T follicular helper cell (primary cell): Measurements from ENCODE around the gene GPC5.

Experiments
- DNase-seq: peaks from one replicate; pipeline ENCODE4 v3.0.0-alpha.2; 2020; ENCODE audit warnings: low read depth

The GPC5 gene

DNA sequence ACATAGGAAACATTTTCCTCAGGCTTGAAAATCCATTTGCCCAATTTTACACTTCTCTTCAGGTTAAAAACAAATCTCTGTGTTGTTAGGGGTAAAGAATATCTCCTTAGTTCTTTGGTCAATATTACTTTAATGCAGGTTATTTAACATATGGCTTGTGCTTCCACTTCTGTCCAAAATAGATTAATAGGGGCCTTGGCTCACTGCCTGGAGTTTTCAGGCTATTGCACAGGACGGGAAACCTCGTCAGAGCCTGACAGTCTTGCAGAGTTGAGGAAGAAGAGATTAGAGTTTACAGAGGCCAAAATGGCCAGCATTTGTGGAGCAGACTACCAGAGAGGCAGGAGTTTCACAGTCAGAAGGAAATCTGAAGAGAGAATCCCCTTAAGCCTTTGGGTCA lies 964.3 kb downstream of the GPC5 start:
- DNase-seq, result no peak

GRCh38 chr13:92365904-92366303 lies 967.5 kb downstream of the GPC5 start:
- no peak for DNase-seq

DNA sequence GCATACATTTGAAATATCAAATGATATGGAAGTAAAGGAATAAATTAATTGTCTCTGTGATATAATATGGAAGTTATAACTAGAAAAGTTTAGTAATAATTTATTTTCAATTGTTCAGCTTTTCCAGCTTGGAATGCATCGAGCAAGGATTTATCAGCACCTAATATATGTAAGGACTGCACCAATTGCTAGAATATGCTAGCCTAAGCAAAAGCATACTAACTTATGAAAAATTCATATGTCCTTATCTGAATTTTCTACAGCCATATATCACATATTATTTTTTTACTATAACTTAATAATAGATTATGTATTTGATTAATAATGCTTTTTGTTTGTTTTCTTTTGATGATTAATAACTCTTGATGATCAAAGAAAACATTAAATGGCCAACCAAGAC lies 979.0 kb downstream of the GPC5 start:
- no peak for DNase-seq

- no peak for DNase-seq
Observed at GRCh38 chr13:92379371-92379770, 981.0 kb downstream of the GPC5 start.

GRCh38 chr13:92384410-92384809 lies 986.0 kb downstream of the GPC5 start:
- no peak for DNase-seq

- DNase-seq, result no peak
Observed at GRCh38 chr13:92387245-92387644, 988.8 kb downstream of the GPC5 start.

- no peak for DNase-seq
Observed at GRCh38 chr13:92390217-92390616, 991.8 kb downstream of the GPC5 start.

DNA sequence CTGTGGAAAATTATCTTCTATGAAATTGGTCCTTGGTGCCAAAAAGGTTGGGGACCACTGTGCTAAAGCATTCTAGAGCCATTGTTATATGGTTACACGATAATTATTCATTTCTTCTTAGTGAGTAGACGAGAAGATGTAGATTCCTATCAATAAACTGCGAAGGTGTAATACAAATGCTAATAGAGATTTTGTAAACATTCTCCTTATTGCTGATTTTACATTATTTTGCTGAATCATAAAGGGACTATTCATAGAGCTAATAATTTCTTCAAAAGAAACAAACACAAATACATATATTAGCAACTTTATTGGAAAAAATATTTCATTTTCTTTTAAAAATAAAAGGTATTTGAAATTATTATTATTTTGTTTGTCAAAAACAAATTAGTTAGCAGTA lies 1005.2 kb downstream of the GPC5 start:
- no peak for DNase-seq

GRCh38 chr13:92407858-92408257 lies 1009.4 kb downstream of the GPC5 start:
- no peak for DNase-seq

DNA sequence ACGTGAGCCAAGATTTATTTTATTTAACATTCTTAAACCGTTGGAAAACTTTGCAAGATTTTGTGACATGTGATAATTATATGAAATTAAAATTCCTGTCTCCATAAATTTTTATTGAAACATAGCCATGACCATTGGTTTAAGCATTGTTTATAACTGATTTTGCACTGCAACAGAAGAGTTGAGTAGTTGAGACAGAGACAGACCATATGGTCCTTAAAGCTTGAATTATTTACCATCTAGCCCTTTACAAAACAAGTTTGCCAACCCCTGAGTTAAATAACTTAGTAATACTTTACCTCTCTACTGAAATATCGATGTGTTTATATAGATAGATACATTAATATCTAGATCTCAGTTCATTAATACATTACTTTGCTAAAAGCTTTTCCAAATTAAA lies 1014.1 kb downstream of the GPC5 start:
- DNase-seq, result no peak

DNA sequence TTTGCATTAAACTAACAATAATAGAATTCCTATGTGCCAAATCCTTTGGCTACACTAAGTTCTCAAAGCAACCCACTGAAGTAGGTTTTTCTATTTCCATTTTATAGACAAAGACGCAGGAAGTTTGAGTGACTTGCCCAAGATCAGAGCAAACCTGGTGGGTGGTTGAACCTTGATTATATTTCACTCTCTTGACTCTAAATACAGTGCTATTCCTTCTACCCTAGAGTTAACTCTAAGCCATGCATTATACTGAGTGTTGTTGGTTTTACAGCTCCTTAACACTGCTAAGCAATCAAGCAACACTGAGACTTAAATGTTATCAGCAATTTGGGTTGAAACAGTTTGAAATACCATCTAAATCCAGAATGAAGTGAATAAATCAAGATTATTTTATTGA lies 1014.6 kb downstream of the GPC5 start:
- DNase-seq, result no peak

DNA sequence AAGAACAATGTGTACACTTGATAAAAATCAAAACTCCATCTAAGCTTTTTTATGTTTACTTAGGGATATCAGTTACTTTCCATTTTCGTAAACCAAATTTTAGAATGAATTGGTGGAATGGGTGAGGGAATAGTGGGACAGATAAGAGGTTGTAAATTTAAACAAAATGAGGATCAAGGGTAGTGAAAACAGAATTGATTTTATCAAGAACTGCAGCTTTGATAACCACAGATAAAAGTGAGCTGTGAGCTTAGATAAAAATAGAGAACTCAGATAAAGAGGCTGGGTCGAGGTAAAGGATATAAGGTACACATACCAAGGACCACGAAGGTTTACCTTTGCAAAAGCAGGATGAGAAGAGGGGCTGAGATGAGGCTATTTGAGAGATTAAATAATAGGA lies 1015.0 kb downstream of the GPC5 start:
- DNase-seq, result no peak

- DNase-seq, result no peak
Observed at GRCh38 chr13:92414851-92415250, 1016.4 kb downstream of the GPC5 start.

DNA sequence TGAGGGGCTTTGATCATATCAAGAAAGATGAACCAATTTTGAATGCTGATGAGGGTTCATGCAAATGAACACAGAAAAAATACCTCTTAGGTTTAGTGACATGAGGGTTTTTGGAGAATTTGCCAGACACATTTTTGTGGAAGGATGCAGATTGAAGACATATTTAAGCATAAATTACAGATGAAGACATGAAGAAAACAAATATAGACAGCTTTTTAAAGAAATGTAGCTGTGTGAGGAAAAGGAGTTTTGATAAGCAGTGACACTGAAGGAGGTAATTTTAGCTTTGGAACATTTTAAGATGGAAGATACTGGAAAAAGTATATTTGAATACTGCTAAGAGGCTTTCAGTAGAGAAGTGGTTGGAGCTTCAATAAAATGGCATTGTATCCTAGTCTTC lies 1017.4 kb downstream of the GPC5 start:
- DNase-seq, result no peak

DNA sequence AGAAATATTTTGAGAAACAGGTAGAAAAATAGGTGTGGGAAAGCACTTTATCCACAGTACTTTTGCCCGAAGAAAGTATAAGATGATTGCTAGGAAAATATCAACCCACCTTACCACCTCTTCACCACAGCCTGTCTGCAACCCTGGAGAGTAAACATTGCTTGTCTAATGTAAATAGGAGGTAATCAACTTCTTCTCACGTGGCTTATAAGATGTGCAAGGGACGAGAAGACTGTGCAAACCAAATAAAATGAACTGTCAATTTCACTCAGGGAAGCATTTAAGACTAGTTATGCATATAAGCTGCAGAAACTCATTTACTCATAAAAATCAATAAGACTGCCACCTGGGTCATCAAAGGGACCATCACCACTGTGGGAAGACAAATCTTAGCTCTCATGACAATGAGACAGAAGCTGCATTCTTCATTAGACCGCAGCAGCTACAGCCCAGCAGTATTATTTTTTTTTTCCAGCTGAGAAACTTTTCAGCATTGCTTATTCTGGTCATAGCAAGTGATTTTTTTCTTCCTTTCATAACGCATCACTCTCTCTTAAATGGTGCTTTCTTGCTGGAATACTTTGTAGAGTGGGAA lies 1020.5 kb downstream of the GPC5 start:
- DNase-seq, result no peak

GRCh38 chr13:92429231-92429630 lies 1030.8 kb downstream of the GPC5 start:
- no peak for DNase-seq

GRCh38 chr13:92433386-92433785 lies 1035.0 kb downstream of the GPC5 start:
- no peak for DNase-seq

GRCh38 chr13:92433963-92434362 lies 1035.5 kb downstream of the GPC5 start:
- DNase-seq, result no peak

GRCh38 chr13:92436924-92437323 lies 1038.5 kb downstream of the GPC5 start:
- no peak for DNase-seq

- DNase-seq, result no peak
Observed at GRCh38 chr13:92444244-92444643, 1045.8 kb downstream of the GPC5 start.

DNA sequence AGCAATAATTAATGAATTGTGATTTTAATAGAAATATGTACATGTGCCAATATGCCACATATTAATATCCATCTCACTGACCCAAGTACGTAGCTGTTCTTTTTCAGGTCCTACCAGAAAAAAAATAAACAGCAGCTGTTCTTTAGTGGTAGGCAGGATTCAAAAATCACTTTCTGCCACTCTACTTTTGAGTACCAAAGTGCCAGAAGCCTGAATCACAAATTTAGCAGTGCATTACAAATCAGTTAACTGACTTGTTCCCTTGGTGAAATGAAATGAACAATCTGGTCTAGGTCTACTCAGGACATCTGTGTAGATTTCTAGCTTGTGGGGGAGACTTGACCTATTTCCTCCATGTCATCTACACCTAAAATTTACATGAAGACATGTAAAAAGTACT lies 1052.6 kb downstream of the GPC5 start:
- no peak for DNase-seq

DNA sequence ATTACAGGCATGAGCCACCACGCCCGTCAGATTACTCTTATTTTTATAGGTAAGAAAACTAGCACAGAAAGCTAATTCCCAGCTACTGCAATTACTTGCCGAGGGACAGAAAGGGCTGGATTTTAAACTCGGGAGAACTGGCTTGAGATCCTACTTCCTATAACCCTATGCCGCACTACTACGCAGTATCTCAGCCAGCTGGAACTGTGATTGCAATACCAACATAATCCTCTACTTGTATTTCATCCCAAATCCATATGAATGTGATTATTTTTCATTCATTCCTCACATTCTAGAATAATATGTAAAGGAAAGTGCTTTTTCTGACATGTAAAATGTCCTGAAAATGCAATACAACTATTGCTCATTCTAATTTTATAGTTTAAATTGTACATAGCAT lies 1054.4 kb downstream of the GPC5 start:
- no peak for DNase-seq

- DNase-seq, result no peak
Observed at GRCh38 chr13:92459306-92459705, 1060.9 kb downstream of the GPC5 start.

DNA sequence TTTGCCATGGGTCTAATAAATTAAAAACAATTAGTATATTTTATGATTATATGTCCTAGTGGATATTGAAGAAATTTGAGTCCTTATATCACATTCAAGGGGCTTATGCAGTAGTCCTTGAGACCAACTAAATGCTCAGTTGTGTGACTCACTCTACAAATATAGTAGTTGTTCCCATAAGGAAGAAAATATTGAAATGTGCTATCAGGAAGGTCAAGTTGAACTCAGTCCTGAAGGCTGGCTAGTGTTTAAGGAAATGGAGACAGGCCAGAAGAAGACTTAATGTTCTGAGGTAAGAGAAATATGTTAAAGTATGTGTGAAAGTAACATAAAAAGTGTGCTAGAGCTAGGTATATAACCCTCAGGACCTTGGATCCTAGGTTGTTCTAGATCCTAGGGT lies 1062.1 kb downstream of the GPC5 start:
- no peak for DNase-seq

DNA sequence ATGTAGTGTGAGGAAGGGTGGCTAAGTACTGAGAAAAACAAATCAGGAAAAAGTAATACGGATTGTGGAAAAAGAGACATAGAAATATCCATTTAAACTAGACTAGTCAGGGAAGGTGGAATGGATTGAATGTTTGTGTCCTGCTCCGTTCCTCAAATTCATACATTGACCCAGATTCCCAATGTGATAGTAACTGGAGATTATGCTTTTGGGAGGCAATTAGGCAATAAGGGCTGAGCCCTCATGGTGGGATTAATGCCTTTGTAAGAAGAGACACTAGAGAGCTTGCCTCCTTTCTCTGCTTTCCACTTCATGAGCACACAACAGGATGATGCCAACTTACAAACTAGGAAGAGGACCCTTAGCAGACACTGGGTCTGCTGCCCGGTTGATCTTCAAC lies 1063.0 kb downstream of the GPC5 start:
- no peak for DNase-seq
